ENCODE results near the gene DIP2A.
A peak's percentile ranks its signal among the peaks of the same experiment; 100 is the strongest.

The DIP2A gene

DNA sequence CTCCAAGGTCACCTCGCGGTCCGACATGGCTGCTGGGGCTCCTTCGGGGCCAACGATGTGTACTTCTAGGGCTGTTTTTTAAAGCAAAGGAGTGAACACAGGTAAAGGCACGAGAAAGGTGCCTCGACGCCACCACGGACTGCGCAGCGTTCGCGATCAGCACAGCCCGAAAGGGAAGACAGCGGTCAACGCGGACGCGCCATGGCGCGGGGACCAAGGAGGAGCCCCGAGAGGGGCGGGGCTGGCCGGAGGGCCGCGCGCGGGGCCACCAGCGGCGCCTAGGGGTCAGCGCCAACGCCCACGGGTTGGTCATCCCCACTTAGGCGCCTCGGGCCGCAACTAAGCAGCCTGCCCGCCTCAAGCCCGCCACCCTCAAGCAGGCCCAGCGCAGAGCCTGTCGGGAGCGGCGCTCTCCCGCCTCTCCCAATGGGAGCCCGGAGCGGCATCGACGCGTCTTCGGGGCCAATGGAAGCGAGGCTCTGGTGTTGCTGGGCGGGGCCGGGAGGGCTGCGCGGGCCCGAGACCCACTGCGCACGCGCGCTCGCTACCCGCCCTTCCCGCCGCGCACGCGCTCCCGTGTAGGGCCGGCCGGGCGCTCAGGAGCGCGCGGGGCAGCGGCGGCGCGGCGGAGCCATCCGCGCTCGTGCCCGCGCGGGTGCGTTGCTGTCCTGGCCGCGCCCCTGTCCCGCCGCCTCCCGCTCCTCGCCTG lies at the start of gene DIP2A:
Gene DIP2A (plus strand): TSS at position 577 of the 709 bp plus-strand sequence. CDS start 241 bp downstream, outside the sequence.
- peaks cover 27% of the 10 kb centered on the region; the same call in 1 of the 2 replicates for H3K36me3 ChIP-seq (ENCODE audit: insufficient read depth, low read depth, low read length)
- peak within 1 kb of the TSS; percentile 65 for H3K27ac ChIP-seq (ENCODE audit: low read length)
- H3K4me1 ChIP-seq (ENCODE audit: insufficient read depth, low read length) = peaks cover 7% of the 10 kb centered on the region; the same call in 1 of the 2 replicates
- peak within 1 kb of the TSS; percentile 95 for H3K4me3 ChIP-seq (ENCODE audit: low read length)
- no peaks in the 10 kb centered on the region for H3K27me3 ChIP-seq (ENCODE audit: insufficient read depth, low read length)
- H3K9ac ChIP-seq (ENCODE audit: low read depth, low read length) = peak within 1 kb of the TSS; percentile 94
- no peaks in the 10 kb centered on the region for H3K9me3 ChIP-seq (ENCODE audit: insufficient read depth, low read depth, low read length)

- Histone ChIP-seq H3K27me3 (ENCODE audit: insufficient read depth, low read length) (no peaks in the 10 kb centered on the region), H3K4me3 (ENCODE audit: low read length) (no peak overlapping the region), H3K4me1 (ENCODE audit: insufficient read depth, low read length) (peaks cover 3% of the 10 kb centered on the region; the same call in 1 of the 2 replicates), H3K9me3 (ENCODE audit: insufficient read depth, low read depth, low read length) (no peaks in the 10 kb centered on the region), H3K9ac (ENCODE audit: low read depth, low read length) (peak overlapping the region; percentile 49; the same call in 1 of the 2 replicates), H3K36me3 (ENCODE audit: insufficient read depth, low read depth, low read length) (peaks cover 32% of the 10 kb centered on the region), H3K27ac (ENCODE audit: low read length) (no peak overlapping the region)
Observed at GRCh38 chr21:46409641-46410406, 48.9 kb upstream of the DIP2A start.

DNA sequence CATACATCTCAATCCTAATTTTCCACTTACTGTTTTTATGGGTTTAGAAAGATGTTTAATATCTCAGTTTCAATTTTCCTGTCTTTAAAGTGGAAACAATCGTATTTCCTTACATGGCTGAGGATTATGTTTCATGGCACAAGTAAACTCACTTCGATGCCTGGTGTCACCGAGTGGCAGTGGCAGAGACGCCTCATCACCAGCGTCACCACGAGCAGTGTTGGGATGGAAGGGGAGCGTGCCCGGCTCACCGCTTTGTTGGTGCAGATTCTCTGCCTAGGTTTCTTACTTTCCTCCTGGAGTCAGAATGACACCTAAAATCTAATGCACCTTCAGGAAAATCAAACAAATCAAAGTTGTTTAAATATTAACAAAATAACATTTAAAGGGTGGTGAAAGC lies 48.2 kb upstream of the DIP2A start:
- peaks cover 3% of the 10 kb centered on the region; the same call in 1 of the 2 replicates for H3K4me1 ChIP-seq (ENCODE audit: insufficient read depth, low read length)
- no peak overlapping the region for H3K27ac ChIP-seq (ENCODE audit: low read length)
- no peak overlapping the region for H3K4me3 ChIP-seq (ENCODE audit: low read length)
- no peaks in the 10 kb centered on the region for H3K27me3 ChIP-seq (ENCODE audit: insufficient read depth, low read length)
- peak overlapping the region; percentile 49; the same call in 1 of the 2 replicates for H3K9ac ChIP-seq (ENCODE audit: low read depth, low read length)
- H3K9me3 ChIP-seq (ENCODE audit: insufficient read depth, low read depth, low read length) = no peaks in the 10 kb centered on the region
- H3K36me3 ChIP-seq (ENCODE audit: insufficient read depth, low read depth, low read length) = peaks cover 31% of the 10 kb centered on the region

- H3K4me1 ChIP-seq (ENCODE audit: insufficient read depth, low read length) = peaks cover 3% of the 10 kb centered on the region; the same call in 1 of the 2 replicates
- no peaks in the 10 kb centered on the region for H3K9me3 ChIP-seq (ENCODE audit: insufficient read depth, low read depth, low read length)
- H3K9ac ChIP-seq (ENCODE audit: low read depth, low read length) = peak overlapping the region; percentile 49; the same call in 1 of the 2 replicates
- H3K36me3 ChIP-seq (ENCODE audit: insufficient read depth, low read depth, low read length) = peaks cover 38% of the 10 kb centered on the region
- H3K27ac ChIP-seq (ENCODE audit: low read length) = peak overlapping the region; percentile 67
- H3K27me3 ChIP-seq (ENCODE audit: insufficient read depth, low read length) = no peaks in the 10 kb centered on the region
- H3K4me3 ChIP-seq (ENCODE audit: low read length) = no peak overlapping the region
Observed at GRCh38 chr21:46411236-46411635, 47.5 kb upstream of the DIP2A start.

GRCh38 chr21:46411691-46412090 lies 47.0 kb upstream of the DIP2A start:
- H3K9ac ChIP-seq (ENCODE audit: low read depth, low read length) = no peak overlapping the region
- H3K27ac ChIP-seq (ENCODE audit: low read length) = no peak overlapping the region
- no peak overlapping the region for H3K4me3 ChIP-seq (ENCODE audit: low read length)
- H3K27me3 ChIP-seq (ENCODE audit: insufficient read depth, low read length) = no peaks in the 10 kb centered on the region
- H3K4me1 ChIP-seq (ENCODE audit: insufficient read depth, low read length) = peaks cover 3% of the 10 kb centered on the region; the same call in 1 of the 2 replicates
- peaks cover 40% of the 10 kb centered on the region for H3K36me3 ChIP-seq (ENCODE audit: insufficient read depth, low read depth, low read length)
- H3K9me3 ChIP-seq (ENCODE audit: insufficient read depth, low read depth, low read length) = no peaks in the 10 kb centered on the region

- H3K4me1 ChIP-seq (ENCODE audit: insufficient read depth, low read length) = peaks cover 3% of the 10 kb centered on the region; the same call in 1 of the 2 replicates
- H3K27me3 ChIP-seq (ENCODE audit: insufficient read depth, low read length) = no peaks in the 10 kb centered on the region
- H3K36me3 ChIP-seq (ENCODE audit: insufficient read depth, low read depth, low read length) = peaks cover 44% of the 10 kb centered on the region
- H3K27ac ChIP-seq (ENCODE audit: low read length) = no peak overlapping the region
- no peak overlapping the region for H3K9ac ChIP-seq (ENCODE audit: low read depth, low read length)
- H3K9me3 ChIP-seq (ENCODE audit: insufficient read depth, low read depth, low read length) = no peaks in the 10 kb centered on the region
- H3K4me3 ChIP-seq (ENCODE audit: low read length) = no peak overlapping the region
Observed at GRCh38 chr21:46412521-46413364, 45.9 kb upstream of the DIP2A start.

DNA sequence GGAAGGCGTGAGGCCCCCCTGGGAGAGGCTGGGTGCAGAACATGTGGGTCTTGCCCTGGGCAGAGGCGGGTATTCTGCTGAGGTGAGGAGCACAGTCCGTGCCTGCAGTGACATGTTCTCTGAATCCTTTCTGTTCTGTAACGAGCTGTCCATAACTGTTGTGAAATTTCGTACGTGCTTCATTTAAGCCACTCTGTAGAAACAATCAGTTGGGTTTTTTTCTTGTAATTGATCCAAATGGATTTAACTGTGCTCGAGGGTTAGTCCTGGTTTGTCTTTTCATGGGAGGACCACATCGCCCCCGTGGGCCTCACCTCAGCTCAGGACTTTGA lies 45.4 kb upstream of the DIP2A start:
- Histone ChIP-seq H3K4me1 (ENCODE audit: insufficient read depth, low read length) (peaks cover 3% of the 10 kb centered on the region; the same call in 1 of the 2 replicates), H3K27ac (ENCODE audit: low read length) (no peak overlapping the region), H3K27me3 (ENCODE audit: insufficient read depth, low read length) (no peaks in the 10 kb centered on the region), H3K9me3 (ENCODE audit: insufficient read depth, low read depth, low read length) (no peaks in the 10 kb centered on the region), H3K36me3 (ENCODE audit: insufficient read depth, low read depth, low read length) (peaks cover 46% of the 10 kb centered on the region), H3K9ac (ENCODE audit: low read depth, low read length) (no peak overlapping the region), H3K4me3 (ENCODE audit: low read length) (no peak overlapping the region)

DNA sequence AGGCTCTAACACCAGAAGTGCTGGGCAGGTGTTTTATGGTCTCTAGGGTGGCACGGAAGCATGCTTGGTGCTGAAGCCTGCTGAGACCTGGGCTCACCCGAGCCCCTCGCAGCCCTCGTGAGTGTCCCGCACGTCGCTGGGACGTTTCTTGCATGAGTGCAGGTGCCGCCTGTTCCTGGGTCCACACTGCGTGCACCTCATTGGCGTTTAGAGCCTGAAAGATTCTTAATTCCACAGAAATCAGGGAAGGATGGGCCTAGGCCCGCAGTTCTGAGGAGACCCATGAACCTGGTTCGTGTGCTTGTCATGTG lies 43.8 kb upstream of the DIP2A start:
- Histone ChIP-seq H3K36me3 (ENCODE audit: insufficient read depth, low read depth, low read length) (peaks cover 56% of the 10 kb centered on the region), H3K9me3 (ENCODE audit: insufficient read depth, low read depth, low read length) (no peaks in the 10 kb centered on the region), H3K4me1 (ENCODE audit: insufficient read depth, low read length) (peaks cover 3% of the 10 kb centered on the region; the same call in 1 of the 2 replicates), H3K4me3 (ENCODE audit: low read length) (no peak overlapping the region), H3K27ac (ENCODE audit: low read length) (no peak overlapping the region), H3K27me3 (ENCODE audit: insufficient read depth, low read length) (no peaks in the 10 kb centered on the region), H3K9ac (ENCODE audit: low read depth, low read length) (no peak overlapping the region)

GRCh38 chr21:46416551-46416950 lies 42.1 kb upstream of the DIP2A start:
- Histone ChIP-seq H3K36me3 (ENCODE audit: insufficient read depth, low read depth, low read length) (peaks cover 59% of the 10 kb centered on the region), H3K9me3 (ENCODE audit: insufficient read depth, low read depth, low read length) (no peaks in the 10 kb centered on the region), H3K27ac (ENCODE audit: low read length) (no peak overlapping the region), H3K4me3 (ENCODE audit: low read length) (no peak overlapping the region), H3K27me3 (ENCODE audit: insufficient read depth, low read length) (no peaks in the 10 kb centered on the region), H3K4me1 (ENCODE audit: insufficient read depth, low read length) (no peaks in the 10 kb centered on the region), H3K9ac (ENCODE audit: low read depth, low read length) (no peak overlapping the region)

DNA sequence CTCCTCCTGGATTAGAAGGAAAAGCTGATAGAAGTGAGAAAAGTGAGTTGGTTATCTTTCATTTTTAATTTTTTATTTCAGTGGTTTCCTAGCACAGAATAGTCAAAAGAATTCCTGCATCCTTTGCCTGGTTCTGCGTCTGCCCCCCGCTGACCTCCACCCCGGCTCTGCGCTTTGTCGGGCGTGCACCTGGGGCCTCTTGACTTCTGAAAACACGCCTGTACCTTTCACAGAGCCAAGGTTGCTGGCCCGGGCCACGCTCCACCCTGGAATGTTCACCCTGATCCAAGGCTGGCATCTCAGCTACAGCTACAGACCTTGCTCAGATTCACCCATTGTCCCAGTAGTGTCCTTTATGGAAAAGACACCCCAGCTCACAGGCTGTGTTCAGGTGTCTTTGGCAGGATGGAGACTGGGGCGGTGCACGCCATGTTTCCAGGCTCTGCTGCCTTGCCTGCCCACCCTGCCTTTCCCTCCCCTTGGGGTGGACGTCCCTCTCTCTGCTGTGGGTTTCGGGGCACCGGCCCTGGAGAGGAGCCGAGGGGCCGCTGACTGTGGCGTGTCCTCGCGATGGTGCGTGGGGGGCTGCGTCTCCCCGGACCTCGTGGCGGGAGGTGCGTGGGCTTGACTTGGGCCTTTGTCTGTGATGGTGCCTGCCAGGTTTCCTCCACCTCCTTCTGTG lies 40.3 kb upstream of the DIP2A start:
- no peak overlapping the region for H3K4me3 ChIP-seq (ENCODE audit: low read length)
- H3K27ac ChIP-seq (ENCODE audit: low read length) = no peak overlapping the region
- H3K9ac ChIP-seq (ENCODE audit: low read depth, low read length) = no peak overlapping the region
- no peaks in the 10 kb centered on the region for H3K9me3 ChIP-seq (ENCODE audit: insufficient read depth, low read depth, low read length)
- H3K27me3 ChIP-seq (ENCODE audit: insufficient read depth, low read length) = no peaks in the 10 kb centered on the region
- H3K4me1 ChIP-seq (ENCODE audit: insufficient read depth, low read length) = peaks cover 5% of the 10 kb centered on the region; the same call in 1 of the 2 replicates
- H3K36me3 ChIP-seq (ENCODE audit: insufficient read depth, low read depth, low read length) = peaks cover 57% of the 10 kb centered on the region

All from iPS-20b (cell line).